Limb (tissue), 2 donors: ENCODE measurements around the gene NECTIN3.

Experiments
- DNase-seq, 2 donors: peaks; one replicate each; pipeline ENCODE4 v3.0.0-alpha.2; 2016; ENCODE audit errors: extremely low spot score in 2 of 2

Gene NECTIN3

GRCh38 chr3:111081008-111081545, 9.5 kb downstream of the NECTIN3 start:
- no peak for DNase-seq

- DNase-seq = no peak
These were observed 13.3 kb downstream of the NECTIN3 start for GRCh38 chr3:111084911-111085310.

GRCh38 chr3:111087924-111088469, 16.4 kb downstream of the NECTIN3 start:
- no peak for DNase-seq

GRCh38 chr3:111096487-111097209, 25.0 kb downstream of the NECTIN3 start:
- DNase-seq = no peak

- no peak for DNase-seq
These were observed 32.2 kb downstream of the NECTIN3 start for GRCh38 chr3:111103807-111104206.

GRCh38 chr3:111106993-111107661, 35.5 kb downstream of the NECTIN3 start:
- DNase-seq = no peak

- no peak for DNase-seq
These were observed 36.0 kb downstream of the NECTIN3 start for GRCh38 chr3:111107662-111108035.

- DNase-seq = no peak
These were observed 41.3 kb downstream of the NECTIN3 start for GRCh38 chr3:111112913-111113312.

- DNase-seq = no peak
These were observed 57.3 kb downstream of the NECTIN3 start for GRCh38 chr3:111128884-111129283.

- no peak for DNase-seq
These were observed 59.2 kb downstream of the NECTIN3 start for GRCh38 chr3:111130827-111131226.

- no peak for DNase-seq
These were observed 62.7 kb downstream of the NECTIN3 start for GRCh38 chr3:111134302-111134701.

GRCh38 chr3:111151438-111151837, 79.8 kb downstream of the NECTIN3 start:
- no peak for DNase-seq

DNA sequence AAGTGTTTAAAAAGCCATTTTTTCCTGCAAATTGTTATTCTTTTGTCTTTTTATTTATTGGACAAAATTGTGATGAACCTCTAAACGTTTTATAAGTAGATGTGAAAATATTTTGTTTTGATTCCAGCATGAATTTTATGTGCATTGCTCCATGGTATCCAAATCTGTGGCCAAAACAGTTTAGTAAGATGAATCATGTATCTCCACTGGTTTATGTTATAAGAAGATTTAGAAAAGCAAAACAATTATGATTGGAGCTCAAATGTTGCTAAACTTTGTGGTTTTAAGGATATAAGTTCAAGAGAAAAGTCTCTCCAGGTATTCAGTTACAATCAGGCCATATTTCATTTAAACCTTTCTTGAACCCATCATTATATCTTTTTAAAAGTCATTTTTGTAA, 80.9 kb downstream of the NECTIN3 start:
- DNase-seq = no peak

GRCh38 chr3:111156517-111156916, 84.9 kb downstream of the NECTIN3 start:
- DNase-seq = no peak

DNA sequence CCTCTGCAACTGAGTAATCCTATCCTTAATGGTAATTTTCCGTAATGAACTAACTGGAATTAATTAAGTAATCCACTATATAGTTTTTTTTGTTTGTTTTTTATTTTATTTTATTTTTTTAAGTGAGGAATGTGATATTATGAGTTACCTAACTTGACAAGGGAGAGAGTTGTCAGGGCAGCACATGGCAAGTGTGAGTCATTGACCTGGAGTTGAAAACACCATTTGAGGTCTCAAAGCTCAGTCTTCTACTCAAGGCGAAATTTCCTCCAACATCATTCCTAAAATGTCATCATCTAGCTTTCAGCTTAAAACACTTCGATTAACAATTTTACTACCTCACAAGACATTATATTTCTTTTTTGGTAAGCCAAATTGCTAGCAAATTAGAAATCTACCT, 87.8 kb downstream of the NECTIN3 start:
- DNase-seq = no peak

DNA sequence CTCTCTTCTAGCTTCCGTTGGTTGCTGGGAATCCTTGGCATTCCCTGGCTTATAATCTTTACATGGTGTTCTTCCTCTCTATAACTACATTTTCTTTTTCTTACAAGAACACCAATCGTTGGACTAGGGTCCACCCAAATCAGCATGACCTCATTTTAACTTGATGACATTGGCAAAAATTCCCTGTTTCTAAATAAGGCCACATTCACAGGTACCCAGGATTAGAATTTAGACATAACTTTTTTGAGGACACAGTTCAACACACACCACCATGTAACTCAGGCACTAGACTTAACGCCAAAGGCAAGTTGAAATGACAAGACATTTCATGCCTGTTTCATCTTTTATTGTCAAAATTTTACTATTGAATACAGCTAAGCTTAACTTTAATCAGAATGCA, 93.0 kb downstream of the NECTIN3 start:
- DNase-seq = no peak

DNA sequence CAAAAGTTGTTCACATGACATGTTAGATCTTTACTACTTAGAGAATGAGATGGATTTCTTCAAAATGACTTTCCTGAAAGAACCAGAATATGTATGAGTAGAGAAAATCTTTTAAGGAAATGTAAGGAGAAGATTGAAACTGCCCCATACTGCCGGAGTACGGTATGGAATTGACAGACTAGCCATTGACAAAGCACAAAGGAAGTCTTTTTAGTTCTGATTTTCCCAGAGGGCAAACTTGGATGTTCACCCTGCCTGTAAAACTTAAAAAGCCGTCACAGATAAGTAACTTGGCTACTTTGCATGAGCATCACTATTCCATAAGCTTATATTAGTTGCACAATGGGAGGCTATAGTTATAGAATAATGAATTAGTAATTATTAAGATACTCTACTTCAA, 93.8 kb downstream of the NECTIN3 start:
- no peak for DNase-seq

DNA sequence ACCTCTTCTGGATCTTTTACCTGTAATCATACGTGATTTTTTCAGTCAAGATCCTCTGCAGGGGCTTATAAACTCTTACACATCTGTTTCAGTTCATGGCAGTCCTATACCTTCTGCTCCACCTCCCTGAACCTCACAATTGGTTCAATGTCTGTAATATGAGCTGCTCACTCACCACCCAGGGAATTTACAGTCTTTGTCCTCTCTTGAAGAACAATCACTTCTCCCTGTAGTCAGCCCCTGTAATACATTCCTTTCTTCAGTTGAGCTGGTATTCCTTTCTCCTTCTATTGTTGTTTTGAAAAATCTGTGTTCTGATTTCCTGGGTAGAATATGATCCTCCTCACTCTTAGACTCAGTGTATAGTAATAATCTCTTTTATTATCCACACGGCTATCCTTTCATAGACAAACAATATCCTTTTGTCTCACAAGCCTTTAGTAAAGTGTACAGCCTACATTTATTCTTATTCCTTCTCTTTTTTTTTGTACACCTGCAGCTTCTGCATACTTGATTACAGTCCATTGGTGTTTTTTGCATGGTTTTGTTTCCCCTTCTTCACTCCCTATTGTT, 101.8 kb downstream of the NECTIN3 start:
- DNase-seq = no peak

- DNase-seq = no peak
These were observed 102.3 kb downstream of the NECTIN3 start for GRCh38 chr3:111173906-111174305.

DNA sequence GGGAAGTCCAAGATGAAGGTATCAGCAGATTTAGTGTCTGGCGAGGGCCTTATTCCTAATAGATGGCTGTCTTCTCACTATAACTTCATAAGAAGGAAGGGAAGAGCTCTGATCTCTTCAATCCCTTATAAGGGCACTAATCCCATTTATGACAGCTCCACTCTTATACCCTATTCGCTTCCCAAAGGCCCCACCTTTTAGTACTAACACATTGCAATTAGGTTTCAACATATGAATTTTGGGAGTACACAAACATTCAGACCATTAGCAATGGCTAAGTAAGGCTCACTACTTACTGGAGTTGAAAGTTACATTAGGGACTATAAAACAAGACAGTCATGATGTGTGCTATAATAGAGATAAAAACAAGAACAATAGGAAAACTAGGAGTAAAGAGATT, 118.9 kb downstream of the NECTIN3 start:
- DNase-seq = no peak

DNA sequence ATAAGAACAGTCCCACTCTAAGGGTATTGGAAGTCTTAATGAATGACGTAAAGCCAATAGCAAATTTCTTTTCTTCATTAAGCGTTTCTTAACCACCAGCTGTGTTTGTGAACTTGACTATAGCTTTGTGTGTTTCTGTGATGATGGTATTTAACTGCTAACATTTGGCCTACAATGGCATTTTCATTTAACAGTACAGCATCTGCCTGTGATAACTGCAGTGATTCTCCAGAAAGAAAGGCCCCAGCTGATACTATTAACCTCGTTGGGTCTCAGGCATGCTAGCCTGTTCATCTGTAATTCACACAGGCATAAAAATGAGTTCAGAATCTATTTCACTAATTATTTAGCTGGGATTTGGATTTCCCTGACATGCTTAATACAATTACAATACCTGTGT, 121.9 kb downstream of the NECTIN3 start:
- DNase-seq = no peak

- no peak for DNase-seq
These were observed 122.4 kb downstream of the NECTIN3 start for GRCh38 chr3:111194048-111194447.
